NB4 (cell line): ENCODE measurements around the gene N4BP2L2.

Experiments used
- MYC ChIP-seq: IDR thresholded peaks from 2 replicates; pipeline ENCODE4 v1.6.1; 2011; ENCODE audit warnings: low read depth, low read length
- POLR2A ChIP-seq: IDR thresholded peaks from 2 replicates; pipeline ENCODE4 v1.6.1; 2011; ENCODE audit warnings: mild to moderate bottlenecking; ENCODE audit not compliant: insufficient read length; ENCODE audit errors: extremely low read depth
- TF ChIP-seq, protein P1 (sequence below): IDR thresholded peaks from one replicate; pipeline ENCODE4 v1.5.1; 2012; ENCODE audit warnings: low read depth, low read length
- TF ChIP-seq, protein P2 (sequence below): IDR thresholded peaks from 2 replicates; pipeline ENCODE4 v1.6.1; 2011; ENCODE audit warnings: low read depth, low read length

DNA sequence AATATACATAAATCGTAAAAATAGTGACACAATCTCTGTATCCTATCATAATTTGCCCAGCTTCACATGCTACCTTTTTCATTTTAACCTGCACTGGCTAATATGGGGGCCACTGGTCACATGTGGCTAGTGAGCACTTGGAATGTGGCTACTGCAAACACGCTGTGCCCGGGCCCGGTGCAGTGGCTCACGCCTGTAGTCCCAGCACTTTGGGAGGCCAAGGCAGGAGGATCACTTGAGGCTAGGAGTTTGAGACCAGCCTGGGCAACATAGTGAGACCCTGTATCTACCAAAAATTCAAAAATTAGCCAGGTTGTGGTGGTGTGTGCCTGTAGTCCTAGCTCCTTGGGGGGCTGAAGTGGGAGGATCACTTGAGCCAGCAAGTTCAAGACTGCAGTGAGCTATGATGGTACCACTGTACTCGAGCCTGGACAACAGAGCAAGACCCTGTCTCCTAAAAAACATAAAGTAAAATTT, 109.1 kb downstream of the N4BP2L2 start:
- TF ChIP-seq, protein P1, sequence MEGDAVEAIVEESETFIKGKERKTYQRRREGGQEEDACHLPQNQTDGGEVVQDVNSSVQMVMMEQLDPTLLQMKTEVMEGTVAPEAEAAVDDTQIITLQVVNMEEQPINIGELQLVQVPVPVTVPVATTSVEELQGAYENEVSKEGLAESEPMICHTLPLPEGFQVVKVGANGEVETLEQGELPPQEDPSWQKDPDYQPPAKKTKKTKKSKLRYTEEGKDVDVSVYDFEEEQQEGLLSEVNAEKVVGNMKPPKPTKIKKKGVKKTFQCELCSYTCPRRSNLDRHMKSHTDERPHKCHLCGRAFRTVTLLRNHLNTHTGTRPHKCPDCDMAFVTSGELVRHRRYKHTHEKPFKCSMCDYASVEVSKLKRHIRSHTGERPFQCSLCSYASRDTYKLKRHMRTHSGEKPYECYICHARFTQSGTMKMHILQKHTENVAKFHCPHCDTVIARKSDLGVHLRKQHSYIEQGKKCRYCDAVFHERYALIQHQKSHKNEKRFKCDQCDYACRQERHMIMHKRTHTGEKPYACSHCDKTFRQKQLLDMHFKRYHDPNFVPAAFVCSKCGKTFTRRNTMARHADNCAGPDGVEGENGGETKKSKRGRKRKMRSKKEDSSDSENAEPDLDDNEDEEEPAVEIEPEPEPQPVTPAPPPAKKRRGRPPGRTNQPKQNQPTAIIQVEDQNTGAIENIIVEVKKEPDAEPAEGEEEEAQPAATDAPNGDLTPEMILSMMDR = no peak
- no peak for TF ChIP-seq POLR2A
- TF ChIP-seq, protein P2, sequence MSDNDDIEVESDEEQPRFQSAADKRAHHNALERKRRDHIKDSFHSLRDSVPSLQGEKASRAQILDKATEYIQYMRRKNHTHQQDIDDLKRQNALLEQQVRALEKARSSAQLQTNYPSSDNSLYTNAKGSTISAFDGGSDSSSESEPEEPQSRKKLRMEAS = no peak
- TF ChIP-seq MYC = no peak
